IPS-NIHi11 (cell line): Measurements from ENCODE around the gene KRTAP10-12.
"Not testable (repeated sequence)": the region's sequence is repeated elsewhere in the genome, so short reads cannot be mapped to it uniquely, and the experiment has no call there.

Source experiments
- DNase-seq: peaks from one replicate; pipeline ENCODE4 v3.0.0; 2012; ENCODE audit warnings: mixed read lengths, low spot score

KRTAP10-12 gene

GRCh38 chr21:44697172-44697810 lies at the start of gene KRTAP10-12:
TSS of gene KRTAP10-12 (plus strand) at chr21:44697172. CDS start at chr21:44697202, 30 bp downstream.
- not testable (repeated sequence) for DNase-seq

- no peak for DNase-seq
These were observed 49.8 kb upstream of the KRTAP10-12 start for GRCh38 chr21:44647222-44647552.

- DNase-seq = no peak
These were observed 48.2 kb upstream of the KRTAP10-12 start for GRCh38 chr21:44648557-44649311.

- no peak for DNase-seq
These were observed 47.4 kb upstream of the KRTAP10-12 start for GRCh38 chr21:44649521-44650100.

- no peak for DNase-seq
These were observed 46.6 kb upstream of the KRTAP10-12 start for GRCh38 chr21:44650265-44650972.

- no peak for DNase-seq
These were observed 45.8 kb upstream of the KRTAP10-12 start for GRCh38 chr21:44650973-44651675.

- DNase-seq = peak; percentile 38
These were observed 43.8 kb upstream of the KRTAP10-12 start for GRCh38 chr21:44653123-44653522.

- DNase-seq = no peak
These were observed 43.1 kb upstream of the KRTAP10-12 start for GRCh38 chr21:44653656-44654575.

- no peak for DNase-seq
These were observed 42.3 kb upstream of the KRTAP10-12 start, which contains the start of gene KRTAP12-4 for GRCh38 chr21:44654576-44655175. TSS of gene KRTAP12-4 (minus strand) at chr21:44654659. CDS start at chr21:44654614, 45 bp downstream.

GRCh38 chr21:44656868-44657267 lies 40.1 kb upstream of the KRTAP10-12 start:
- DNase-seq = no peak

GRCh38 chr21:44657635-44658540 lies 39.1 kb upstream of the KRTAP10-12 start, which contains the start of gene KRTAP12-3:
TSS of gene KRTAP12-3 (plus strand) at chr21:44657932. CDS start at chr21:44657980, 48 bp downstream.
- no peak for DNase-seq

- DNase-seq = no peak
These were observed 38.4 kb upstream of the KRTAP10-12 start for GRCh38 chr21:44658541-44658910.

- DNase-seq = no peak
These were observed 37.9 kb upstream of the KRTAP10-12 start for GRCh38 chr21:44658913-44659595.

- DNase-seq = not testable (repeated sequence)
These were observed 35.4 kb upstream of the KRTAP10-12 start for GRCh38 chr21:44661567-44661966.

- no peak for DNase-seq
These were observed 32.3 kb upstream of the KRTAP10-12 start for GRCh38 chr21:44664691-44665090.

- DNase-seq = no peak
These were observed 30.3 kb upstream of the KRTAP10-12 start, which contains the start of gene KRTAP12-2 for GRCh38 chr21:44666401-44667320. TSS of gene KRTAP12-2 (minus strand) at chr21:44666927. CDS start at chr21:44666886, 41 bp downstream.

GRCh38 chr21:44667612-44668011 lies 29.4 kb upstream of the KRTAP10-12 start:
- DNase-seq = no peak
